Activated naive CD4-positive, alpha-beta T cell treated with anti-CD3 and anti-CD28 coated beads, Interleukin-2, amount 50 U/mL, for 72 hours (primary cell): ENCODE data around the gene NIPBL. TPM values are rescaled to one million over a fixed set of nuclear protein-coding genes. Genes with fewer than 3 reads are reported as not detected.

ENCODE experiments used
- ATAC-seq, 2 donors: fragments of 150-1000 bp; cut with Tn5 transposase; 2 replicates each; pipeline ENCODE4 v1.10.0; 2021; ENCODE audit warnings: mild to moderate bottlenecking in 2 of 2, moderate library complexity in 2 of 2
- DNase-seq, 2 donors: peaks; one replicate each; pipeline ENCODE4 v3.0.0; 2021 to 2022; ENCODE audit warnings: low spot score in 2 of 2
- H3K27ac Mint-ChIP-seq, 2 donors: one replicate each; pipeline ENCODE4 v1.8.0; 2022; ENCODE audit warnings: mild to moderate bottlenecking in 2 of 2, mixed read lengths in 2 of 2
- H3K36me3 Mint-ChIP-seq, 2 donors: one replicate each; pipeline ENCODE4 v1.8.0; 2022; ENCODE audit warnings: mixed read lengths in 2 of 2
- H3K9me3 Mint-ChIP-seq, 2 donors: one replicate each; pipeline ENCODE4 v1.8.0; 2022; ENCODE audit warnings: mixed read lengths in 2 of 2
- total RNA-seq, 2 donors: library from RNA; stranded (reverse); gene quantifications; one replicate each; pipeline ENCODE4 v1.2.3, GENCODE V29; 2022

NIPBL gene
- total RNA-seq, 2 donors from 2014 or later, result 46.5 to 65.8 TPM

DNA sequence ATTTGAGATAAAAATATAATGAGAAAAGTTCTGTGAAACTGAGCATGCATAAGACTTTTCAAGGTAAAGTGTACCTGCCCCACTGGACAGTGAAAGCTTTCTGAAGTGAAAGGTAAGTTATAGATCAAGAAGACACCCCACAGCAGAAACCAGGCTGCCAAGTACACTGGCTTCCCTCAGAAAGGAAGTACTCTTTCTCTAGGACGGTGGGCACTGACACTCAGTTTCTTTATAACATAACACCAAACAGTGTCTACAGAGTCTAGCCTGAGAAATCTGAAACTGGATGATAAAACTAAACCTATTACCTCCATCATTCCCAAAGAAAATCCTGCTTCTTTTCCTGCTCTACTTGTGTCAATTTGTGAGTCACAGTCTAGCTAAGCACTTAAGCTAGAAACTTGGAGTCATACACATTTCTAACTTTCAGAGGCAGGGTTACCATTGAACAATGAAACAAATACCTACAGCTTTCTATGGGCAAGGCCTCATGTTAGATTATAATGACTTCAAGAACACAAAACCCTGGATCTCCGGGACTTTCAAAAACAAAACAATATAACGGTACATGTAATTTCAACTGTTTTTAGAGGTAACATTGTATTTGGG lies 235.9 kb downstream of the NIPBL start:
- Mint-ChIP-seq H3K27ac (peak overlapping the region in 1 of 2 donors; percentile 68), H3K9me3 (peaks cover 0 to 15% of the 10 kb centered on the region in 2 donors), H3K36me3 (peaks cover 26 to 49% of the 10 kb centered on the region in 2 donors)
- ATAC-seq (peak; percentile 43 to 52), DNase-seq (no peak)
